Subcutaneous adipose tissue (tissue), 4 donors: ENCODE measurements around the gene IL1R2. TPM values are rescaled to one million over a fixed set of nuclear protein-coding genes. Genes with fewer than 3 reads are reported as not detected.

Source experiments
- total RNA-seq, 4 donors: library from RNA; depleted of rRNA; stranded (reverse); fragments of >200 nt; gene quantifications; one replicate each; pipeline ENCODE4 v1.1.0, GENCODE V29; 2016
- TF ChIP-seq, protein P1 (sequence below): fragments of 450-650 bp; IDR thresholded peaks from one replicate; pipeline ENCODE4 v1.5.1; 2016; ENCODE audit warnings: low read depth, mild to moderate bottlenecking, control low read depth, antibody characterized with exemption, moderate library complexity

Gene IL1R2
- total RNA-seq, 4 donors from 2014 or later, result 8.3 to 27.1 (median 17.2) TPM

DNA sequence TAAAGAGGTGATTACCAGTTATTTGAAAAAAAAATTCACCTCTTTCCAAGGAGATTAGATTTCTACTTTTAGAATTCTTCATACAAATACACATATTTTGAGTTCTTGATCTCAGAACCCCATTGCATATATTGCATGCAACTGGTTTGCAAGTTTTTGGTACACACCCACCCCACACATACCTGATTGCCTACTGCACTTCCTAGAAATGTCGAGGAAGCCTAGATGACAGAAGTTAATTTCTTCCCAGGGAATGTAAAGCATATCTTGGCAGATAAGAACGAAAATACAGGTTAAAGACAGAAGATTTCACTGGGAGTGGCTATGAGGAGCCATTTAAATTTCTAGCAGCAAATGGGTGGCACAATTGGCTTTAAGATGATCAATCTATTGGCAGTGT is 83.7 kb downstream of the IL1R2 start:
- TF ChIP-seq, protein P1, sequence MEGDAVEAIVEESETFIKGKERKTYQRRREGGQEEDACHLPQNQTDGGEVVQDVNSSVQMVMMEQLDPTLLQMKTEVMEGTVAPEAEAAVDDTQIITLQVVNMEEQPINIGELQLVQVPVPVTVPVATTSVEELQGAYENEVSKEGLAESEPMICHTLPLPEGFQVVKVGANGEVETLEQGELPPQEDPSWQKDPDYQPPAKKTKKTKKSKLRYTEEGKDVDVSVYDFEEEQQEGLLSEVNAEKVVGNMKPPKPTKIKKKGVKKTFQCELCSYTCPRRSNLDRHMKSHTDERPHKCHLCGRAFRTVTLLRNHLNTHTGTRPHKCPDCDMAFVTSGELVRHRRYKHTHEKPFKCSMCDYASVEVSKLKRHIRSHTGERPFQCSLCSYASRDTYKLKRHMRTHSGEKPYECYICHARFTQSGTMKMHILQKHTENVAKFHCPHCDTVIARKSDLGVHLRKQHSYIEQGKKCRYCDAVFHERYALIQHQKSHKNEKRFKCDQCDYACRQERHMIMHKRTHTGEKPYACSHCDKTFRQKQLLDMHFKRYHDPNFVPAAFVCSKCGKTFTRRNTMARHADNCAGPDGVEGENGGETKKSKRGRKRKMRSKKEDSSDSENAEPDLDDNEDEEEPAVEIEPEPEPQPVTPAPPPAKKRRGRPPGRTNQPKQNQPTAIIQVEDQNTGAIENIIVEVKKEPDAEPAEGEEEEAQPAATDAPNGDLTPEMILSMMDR, result no peak

DNA sequence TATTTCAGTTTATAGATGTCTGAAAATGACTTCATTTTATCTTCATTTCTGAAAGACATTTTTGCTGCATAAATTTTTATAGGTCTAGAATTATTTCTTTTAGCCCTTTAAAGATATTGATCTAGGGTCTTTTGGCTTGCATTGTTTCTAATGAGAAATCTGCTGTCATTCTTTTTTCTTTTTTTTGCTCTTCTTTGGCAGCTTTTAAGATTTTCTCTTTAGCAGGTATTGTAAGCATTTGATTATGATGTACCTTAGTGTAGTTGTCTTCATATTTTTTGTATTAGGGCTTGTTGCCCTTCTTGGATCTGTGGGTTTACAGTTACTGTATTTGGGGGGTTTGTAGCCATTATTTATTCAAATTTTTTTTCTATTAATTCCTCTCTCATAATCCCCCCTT is 84.8 kb downstream of the IL1R2 start:
- TF ChIP-seq, protein P1, result no peak

Other genes with a start within 250 kb of the IL1R2 start
- 100 to 1,000 TPM; 159 to 381 (median 193) TPM for gene IL1R1, start 150.8 kb downstream of the IL1R2 start, total RNA-seq
- under 1 TPM in 2 of 4 donors, not detected in 2; 0.17 to 0.44 TPM for gene IL1RL2, start 195.1 kb downstream of the IL1R2 start, total RNA-seq